HUES64 (cell line): ENCODE data around the gene GRIA3.
"Not testable (repeated sequence)": the region's sequence is repeated elsewhere in the genome, so short reads cannot be mapped to it uniquely, and the experiment has no call there.

Source experiments
- H3K27ac ChIP-seq: 2 replicates; pipeline ENCODE4 v1.7.0; 2013; ENCODE audit warnings: low read depth, low read length, inconsistent platforms
- H3K27me3 ChIP-seq: 2 replicates; pipeline ENCODE4 v1.6.1; 2013; ENCODE audit warnings: mild to moderate bottlenecking, low read length; ENCODE audit not compliant: insufficient read depth
- H3K36me3 ChIP-seq: 2 replicates; pipeline ENCODE4 v1.6.1; 2013; ENCODE audit warnings: mild to moderate bottlenecking, low read length; ENCODE audit not compliant: insufficient read depth
- H3K4me1 ChIP-seq: 2 replicates; pipeline ENCODE4 v1.6.1; 2013; ENCODE audit warnings: mild to moderate bottlenecking, low read length, moderate library complexity; ENCODE audit not compliant: insufficient read depth
- H3K4me3 ChIP-seq: 2 replicates; pipeline ENCODE4 v1.5.1; 2013; ENCODE audit warnings: mild to moderate bottlenecking, low read length, moderate library complexity
- H3K9ac ChIP-seq: 2 replicates; pipeline ENCODE4 v1.6.1; 2013; ENCODE audit warnings: mild to moderate bottlenecking, low read depth, low read length
- H3K9me3 ChIP-seq: 2 replicates; pipeline ENCODE4 v1.6.1; 2013; ENCODE audit warnings: low read depth, low read length; ENCODE audit not compliant: insufficient read depth
- WGBS: fragments of 150-250, 120-280 bp; methylation state at CpG from one replicate; pipeline ENCODE4 v1.1.7; 2013; ENCODE audit warnings: missing lambda C conversion rate; 5-methylcytosine and 5-hydroxymethylcytosine counted together

The GRIA3 gene

GRCh38 chrX:123424546-123424945 is 240.5 kb downstream of the GRIA3 start:
- H3K27me3 ChIP-seq, result no peaks in the 10 kb centered on the region
- no peaks in the 10 kb centered on the region for H3K36me3 ChIP-seq
- no peak overlapping the region for H3K4me3 ChIP-seq
- no peak overlapping the region for H3K27ac ChIP-seq
- H3K9me3 ChIP-seq, result no peaks in the 10 kb centered on the region
- peaks cover 15% of the 10 kb centered on the region; the same call in 1 of the 2 replicates for H3K4me1 ChIP-seq
- H3K9ac ChIP-seq, result no peak overlapping the region

GRCh38 chrX:123425471-123425870 is 241.4 kb downstream of the GRIA3 start:
- no peak overlapping the region for H3K27ac ChIP-seq

GRCh38 chrX:123425904-123426303 is 241.8 kb downstream of the GRIA3 start:
- Histone ChIP-seq H3K27ac (no peak overlapping the region), H3K27me3 (no peaks in the 10 kb centered on the region), H3K4me3 (no peak overlapping the region), H3K4me1 (peaks cover 15% of the 10 kb centered on the region; the same call in 1 of the 2 replicates), H3K9ac (no peak overlapping the region), H3K36me3 (no peaks in the 10 kb centered on the region), H3K9me3 (no peaks in the 10 kb centered on the region)
- WGBS, result 85% methylated on average over 2 of the region's 3 CpGs

More at GRCh38 chrX:123425471-123425870, 241.4 kb downstream of the GRIA3 start:
- no peaks in the 10 kb centered on the region for H3K9me3 ChIP-seq
- no peaks in the 10 kb centered on the region for H3K27me3 ChIP-seq
- no peaks in the 10 kb centered on the region for H3K36me3 ChIP-seq
- WGBS, result 83% methylated on average over 1 of the region's 2 CpGs
- H3K9ac ChIP-seq, result no peak overlapping the region
- H3K4me1 ChIP-seq, result peaks cover 15% of the 10 kb centered on the region; the same call in 1 of the 2 replicates
- no peak overlapping the region for H3K4me3 ChIP-seq

- no peak overlapping the region for H3K9ac ChIP-seq
- no peak overlapping the region for H3K27ac ChIP-seq
Measured at GRCh38 chrX:123432361-123433150, 248.5 kb downstream of the GRIA3 start.

GRCh38 chrX:123436512-123437136 is 252.5 kb downstream of the GRIA3 start:
- H3K4me1 ChIP-seq, result peaks cover 3% of the 10 kb centered on the region; the same call in 1 of the 2 replicates
- WGBS, result 76% methylated on average over 5 of the region's 5 CpGs
- no peaks in the 10 kb centered on the region for H3K36me3 ChIP-seq
- no peak overlapping the region for H3K9ac ChIP-seq
- H3K4me3 ChIP-seq, result no peak overlapping the region
- no peaks in the 10 kb centered on the region for H3K27me3 ChIP-seq
- no peak overlapping the region for H3K27ac ChIP-seq
- no peaks in the 10 kb centered on the region for H3K9me3 ChIP-seq

More at GRCh38 chrX:123432361-123433150, 248.5 kb downstream of the GRIA3 start:
- no peaks in the 10 kb centered on the region for H3K9me3 ChIP-seq
- H3K36me3 ChIP-seq, result no peaks in the 10 kb centered on the region
- 95% methylated on average over 3 of the region's 4 CpGs for WGBS
- H3K4me1 ChIP-seq, result peaks cover 3% of the 10 kb centered on the region; the same call in 1 of the 2 replicates
- H3K4me3 ChIP-seq, result no peak overlapping the region
- no peaks in the 10 kb centered on the region for H3K27me3 ChIP-seq

- WGBS, result 96% methylated on average over 3 of the region's 3 CpGs
- H3K36me3 ChIP-seq, result not testable (repeated sequence)
Measured at GRCh38 chrX:123439926-123440325, 255.8 kb downstream of the GRIA3 start.

GRCh38 chrX:123442764-123443163 is 258.7 kb downstream of the GRIA3 start:
- no peaks in the 10 kb centered on the region for H3K36me3 ChIP-seq
- no peaks in the 10 kb centered on the region for H3K9me3 ChIP-seq
- no peaks in the 10 kb centered on the region for H3K27me3 ChIP-seq
- H3K4me1 ChIP-seq, result no peaks in the 10 kb centered on the region
- no peak overlapping the region for H3K4me3 ChIP-seq
- no peak overlapping the region for H3K27ac ChIP-seq
- WGBS, result 97% methylated on average over 4 of the region's 5 CpGs
- no peak overlapping the region for H3K9ac ChIP-seq

More at GRCh38 chrX:123439926-123440325, 255.8 kb downstream of the GRIA3 start:
- not testable (repeated sequence) for H3K9me3 ChIP-seq, H3K9ac ChIP-seq, H3K4me3 ChIP-seq, H3K27me3 ChIP-seq, H3K27ac ChIP-seq, H3K4me1 ChIP-seq

GRCh38 chrX:123447506-123447905 is 263.4 kb downstream of the GRIA3 start:
- 100% methylated on average over 1 of the region's 3 CpGs for WGBS
- H3K4me3 ChIP-seq, result no peak overlapping the region
- H3K27ac ChIP-seq, result no peak overlapping the region
- no peaks in the 10 kb centered on the region for H3K36me3 ChIP-seq
- H3K27me3 ChIP-seq, result no peaks in the 10 kb centered on the region
- no peak overlapping the region for H3K9ac ChIP-seq
- no peaks in the 10 kb centered on the region for H3K9me3 ChIP-seq
- H3K4me1 ChIP-seq, result no peaks in the 10 kb centered on the region

- Histone ChIP-seq H3K4me3 (no peak overlapping the region), H3K27ac (no peak overlapping the region), H3K4me1 (no peaks in the 10 kb centered on the region), H3K27me3 (no peaks in the 10 kb centered on the region), H3K36me3 (no peaks in the 10 kb centered on the region), H3K9ac (no peak overlapping the region), H3K9me3 (no peaks in the 10 kb centered on the region)
- WGBS, result 97% methylated on average over 2 of the region's 4 CpGs
Measured at GRCh38 chrX:123449335-123449734, 265.3 kb downstream of the GRIA3 start.

GRCh38 chrX:123450222-123450621 is 266.1 kb downstream of the GRIA3 start:
- Histone ChIP-seq H3K27me3 (no peaks in the 10 kb centered on the region), H3K9ac (no peak overlapping the region), H3K4me1 (no peaks in the 10 kb centered on the region), H3K36me3 (no peaks in the 10 kb centered on the region), H3K4me3 (no peak overlapping the region), H3K27ac (no peak overlapping the region), H3K9me3 (no peaks in the 10 kb centered on the region)
- 33% methylated on average over 1 of the region's 3 CpGs for WGBS

GRCh38 chrX:123454712-123455431 is 270.8 kb downstream of the GRIA3 start:
- 83% methylated on average over 1 of the region's 1 CpG for WGBS
- H3K27ac ChIP-seq, result no peak overlapping the region
- no peaks in the 10 kb centered on the region for H3K9me3 ChIP-seq
- no peak overlapping the region for H3K4me3 ChIP-seq
- H3K9ac ChIP-seq, result no peak overlapping the region
- H3K4me1 ChIP-seq, result no peaks in the 10 kb centered on the region
- no peaks in the 10 kb centered on the region for H3K27me3 ChIP-seq
- no peaks in the 10 kb centered on the region for H3K36me3 ChIP-seq
